D721Med (cell line): ENCODE results near the gene SLC35A5.

Experiments used
- DNase-seq: peaks from one replicate; pipeline ENCODE4 v3.0.0; 2011; ENCODE audit warnings: low spot score; ENCODE audit not compliant: insufficient read length
- FAIRE-seq: peaks from 2 replicates; lab custom pipeline; 2011; peaks lifted over from hg19 to GRCh38; lab: Jason Lieb, UNC
- CTCF ChIP-seq: IDR thresholded peaks from 2 replicates; pipeline ENCODE4 v1.5.1; 2012; ENCODE audit warnings: mild to moderate bottlenecking, control low read depth; ENCODE audit not compliant: insufficient read depth; ENCODE audit errors: missing control alignments

SLC35A5 gene

DNA sequence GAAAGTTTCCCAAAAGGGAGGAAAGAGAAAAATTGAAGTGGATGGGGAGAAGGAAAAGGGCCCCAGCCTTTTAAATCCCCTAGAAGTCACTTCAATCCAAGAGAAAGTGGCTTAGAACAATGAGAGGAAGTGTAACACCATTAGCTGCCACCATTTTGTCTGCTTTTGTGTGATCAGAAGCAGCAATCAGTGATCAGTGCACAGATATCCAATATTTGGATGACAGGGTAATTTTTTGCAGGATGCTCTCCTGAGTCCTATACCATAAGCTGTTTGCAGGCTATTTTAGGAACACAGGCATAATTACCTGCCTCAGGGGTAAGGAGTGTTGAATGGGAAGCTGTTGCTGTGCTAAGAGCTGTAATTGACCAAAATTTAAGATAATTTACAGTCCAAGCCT, 31.4 kb downstream of the SLC35A5 start:
- DNase-seq (no peak), FAIRE-seq (no peak)
- no peak for TF ChIP-seq CTCF

DNA sequence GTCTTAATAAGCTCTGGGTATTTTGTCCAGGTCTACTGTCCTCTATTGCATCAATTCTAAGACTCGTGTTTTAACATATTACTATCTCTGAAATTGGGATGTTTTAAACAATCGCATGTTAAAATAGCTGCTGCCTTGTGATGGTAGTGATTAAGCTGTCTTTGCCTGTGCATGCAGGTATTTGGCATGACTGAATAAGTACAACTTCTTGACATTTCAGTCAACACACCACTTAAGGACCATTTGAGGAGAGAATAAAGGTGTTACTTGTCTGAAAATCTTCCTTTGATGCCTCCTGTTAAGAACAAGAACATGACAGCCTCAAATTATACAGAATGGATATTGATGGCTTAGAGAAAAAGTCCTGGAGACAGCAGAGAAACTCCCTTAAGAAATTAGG, 33.0 kb downstream of the SLC35A5 start:
- DNase-seq (no peak), FAIRE-seq (no peak)
- no peak for TF ChIP-seq CTCF

DNA sequence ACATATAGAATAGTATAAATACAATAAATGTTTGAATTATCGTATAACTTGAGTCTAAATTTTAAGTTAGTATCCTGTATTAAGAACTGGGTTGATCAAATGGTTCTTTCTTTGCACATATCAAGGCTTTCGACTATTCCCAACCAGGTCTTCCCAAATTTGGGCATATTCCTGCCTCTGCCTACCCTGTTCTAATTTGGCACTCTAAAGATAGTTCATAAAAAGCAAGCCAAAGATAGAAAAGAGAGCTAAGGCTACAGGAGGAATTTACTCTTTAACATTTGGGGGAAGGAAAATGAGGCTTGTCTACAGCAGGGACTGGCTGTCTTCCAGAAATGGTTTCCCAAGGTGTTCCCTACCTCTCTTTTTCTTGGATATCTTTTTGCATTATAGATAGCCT, 36.1 kb downstream of the SLC35A5 start:
- TF ChIP-seq CTCF = no peak
- DNase-seq (no peak), FAIRE-seq (no peak)

DNA sequence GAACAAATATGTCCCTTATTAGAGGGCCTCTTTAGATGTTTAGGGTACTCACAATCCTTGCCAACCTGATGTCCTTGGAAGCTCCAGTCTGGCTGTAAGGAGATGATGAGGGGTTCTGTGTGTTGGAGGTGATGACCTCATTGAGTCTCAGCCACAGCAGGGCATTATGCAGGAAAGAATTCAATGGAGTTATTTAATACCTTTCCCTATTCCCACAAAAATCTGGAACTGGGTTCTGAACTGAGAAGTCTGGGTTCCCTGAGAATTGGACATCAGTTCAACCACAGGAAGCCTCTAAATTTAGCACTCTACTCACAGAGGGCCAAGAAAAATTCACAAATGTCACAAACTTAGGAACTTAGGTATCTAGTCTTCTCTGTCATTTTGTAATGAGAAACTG, 36.9 kb downstream of the SLC35A5 start:
- FAIRE-seq = no peak
- no peak for TF ChIP-seq CTCF
- no peak for DNase-seq

- no peak for TF ChIP-seq CTCF
- DNase-seq (no peak), FAIRE-seq (no peak)
Measured at GRCh38 chr3:112602217-112602838, 40.5 kb downstream of the SLC35A5 start.

DNA sequence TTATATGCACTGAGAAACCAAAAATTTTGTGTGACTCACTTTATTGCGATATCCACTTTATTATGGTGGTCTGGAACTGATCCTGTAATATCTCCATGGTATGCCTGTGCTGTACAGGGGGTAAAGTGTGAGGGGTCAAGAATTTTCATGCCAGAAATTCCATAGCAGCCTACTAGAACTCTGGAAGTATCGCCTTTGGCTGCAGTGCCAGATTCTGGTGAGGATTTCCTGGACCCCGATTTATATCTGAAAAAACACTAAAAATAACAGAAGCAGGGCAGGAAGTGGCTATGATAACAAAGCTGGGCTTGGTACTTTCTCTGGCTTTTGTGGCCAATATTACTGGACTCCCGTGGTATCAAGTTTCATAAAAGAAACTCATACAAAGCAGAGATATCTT, 42.7 kb downstream of the SLC35A5 start:
- TF ChIP-seq CTCF = no peak
- FAIRE-seq (no peak), DNase-seq (no peak)

GRCh38 chr3:112605285-112605684, 43.4 kb downstream of the SLC35A5 start:
- DNase-seq (no peak), FAIRE-seq (no peak)
- no peak for TF ChIP-seq CTCF
